Measurements from ENCODE around the gene CCL19.

CCL19 gene

DNA sequence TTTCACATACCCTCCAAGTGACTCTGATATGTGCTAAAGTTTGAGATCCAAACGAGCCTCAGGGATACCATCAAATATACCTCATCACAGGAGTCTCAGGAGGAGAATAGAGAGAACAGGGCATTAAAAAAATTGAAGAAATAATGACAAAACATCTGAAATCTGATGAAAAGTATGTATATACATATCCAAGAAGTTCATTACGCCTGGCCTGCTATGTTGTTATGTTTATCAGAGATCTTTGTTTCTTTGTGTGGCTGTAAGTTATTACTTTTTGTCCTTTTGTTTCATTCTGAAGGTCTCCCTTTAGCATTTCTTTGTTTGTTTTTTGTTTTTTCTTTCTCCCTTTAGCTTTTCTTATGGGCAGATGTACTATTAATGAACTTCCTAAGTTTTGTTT is 2.5 kb upstream of the CCL19 start:
- DNase-seq: no peak

DNA sequence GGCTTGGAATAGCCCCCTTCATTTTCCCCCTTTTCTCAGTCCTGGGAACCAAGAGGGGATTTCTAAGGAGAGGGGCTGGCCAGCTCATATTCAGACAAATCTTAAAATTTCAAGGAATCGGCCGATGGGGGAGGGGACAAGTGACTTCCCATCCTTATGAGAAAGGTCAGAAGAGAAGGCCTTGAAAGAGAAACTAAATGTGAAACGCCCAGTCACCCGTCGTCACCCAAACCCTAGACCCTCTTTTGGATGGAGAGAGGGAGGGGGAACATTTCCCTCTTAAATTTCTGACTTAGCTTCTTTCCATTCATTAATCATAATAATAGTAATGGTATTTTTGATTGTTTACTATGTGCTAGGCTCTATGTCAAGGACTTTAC is 850 bp upstream of the CCL19 start:
- DNase-seq: no peak

DNA sequence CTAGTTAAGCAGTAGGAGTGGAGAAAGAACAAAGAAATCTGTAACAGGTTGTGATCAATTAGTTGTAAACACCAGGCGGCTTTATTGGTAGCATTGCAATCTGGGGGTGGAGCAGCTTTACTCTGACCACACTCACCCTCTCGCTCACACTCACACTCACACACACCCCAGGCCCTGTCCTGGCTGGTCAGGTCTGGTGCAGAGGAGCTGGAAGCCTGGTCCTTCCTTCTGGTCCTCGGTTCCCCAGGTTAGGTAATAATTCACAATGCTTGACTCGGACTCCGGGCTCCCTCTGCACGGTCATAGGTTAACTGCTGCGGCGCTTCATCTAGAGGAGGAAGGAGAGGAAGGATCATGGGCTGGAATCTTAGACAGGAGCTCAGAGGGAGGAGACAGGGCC is 1.6 kb downstream of the CCL19 start:
- no peak for DNase-seq

DNA sequence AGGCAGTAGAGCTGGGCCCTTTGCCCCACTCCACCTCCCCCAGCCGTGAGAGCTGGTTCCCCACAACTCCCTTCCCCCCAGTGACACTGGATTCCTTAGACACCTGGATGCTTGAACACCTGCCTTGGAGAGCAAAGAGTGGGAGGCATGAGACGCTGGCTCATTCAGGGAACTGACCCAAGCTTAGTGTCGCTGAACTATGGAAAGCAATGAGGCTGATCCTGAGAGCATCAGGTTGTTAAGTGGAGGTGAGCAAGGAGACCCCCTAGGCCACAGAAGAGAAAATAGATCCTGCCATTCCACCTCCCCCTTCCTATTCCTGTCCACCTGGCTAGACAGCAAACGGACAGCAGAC is 2.0 kb downstream of the CCL19 start:
- DNase-seq: no peak

DNA sequence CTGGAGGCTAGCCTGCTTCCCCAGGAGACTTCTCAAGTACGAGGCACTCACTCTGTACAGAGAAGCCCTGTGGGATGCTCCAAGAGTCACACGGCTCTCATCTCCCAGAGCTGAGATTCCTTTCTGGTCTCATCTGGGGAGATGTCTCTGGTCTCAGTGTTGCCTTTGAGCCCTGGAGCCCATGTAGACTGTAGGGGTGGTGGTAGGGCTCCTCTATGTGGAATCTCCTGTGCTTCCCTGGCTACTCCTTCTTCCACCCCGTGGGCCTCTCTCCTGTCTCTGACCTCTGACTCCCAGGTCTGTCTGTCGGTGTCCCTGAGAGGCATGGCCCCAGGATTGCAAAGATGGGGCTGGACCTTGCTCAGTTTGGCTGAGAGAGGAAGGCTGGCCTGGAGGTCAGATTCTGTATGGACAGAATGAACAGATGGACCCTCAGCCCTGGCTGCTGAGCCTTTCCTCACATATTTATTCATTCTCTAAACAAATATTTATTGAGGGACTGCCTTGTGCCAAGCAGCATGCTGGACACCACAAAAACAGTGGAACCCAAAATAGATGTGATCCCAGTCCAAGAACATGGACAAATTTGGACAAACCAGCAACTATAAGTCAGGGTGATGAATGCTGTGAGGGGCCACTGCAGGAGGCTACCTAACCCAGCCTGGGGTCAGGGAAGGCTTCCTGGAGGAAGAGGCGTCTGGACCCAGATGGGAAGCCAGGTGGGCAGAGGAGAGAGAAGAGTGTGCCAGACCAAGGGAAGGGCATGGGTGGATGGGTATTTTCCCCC is 2.6 kb downstream of the CCL19 start:
- DNase-seq: no peak

DNA sequence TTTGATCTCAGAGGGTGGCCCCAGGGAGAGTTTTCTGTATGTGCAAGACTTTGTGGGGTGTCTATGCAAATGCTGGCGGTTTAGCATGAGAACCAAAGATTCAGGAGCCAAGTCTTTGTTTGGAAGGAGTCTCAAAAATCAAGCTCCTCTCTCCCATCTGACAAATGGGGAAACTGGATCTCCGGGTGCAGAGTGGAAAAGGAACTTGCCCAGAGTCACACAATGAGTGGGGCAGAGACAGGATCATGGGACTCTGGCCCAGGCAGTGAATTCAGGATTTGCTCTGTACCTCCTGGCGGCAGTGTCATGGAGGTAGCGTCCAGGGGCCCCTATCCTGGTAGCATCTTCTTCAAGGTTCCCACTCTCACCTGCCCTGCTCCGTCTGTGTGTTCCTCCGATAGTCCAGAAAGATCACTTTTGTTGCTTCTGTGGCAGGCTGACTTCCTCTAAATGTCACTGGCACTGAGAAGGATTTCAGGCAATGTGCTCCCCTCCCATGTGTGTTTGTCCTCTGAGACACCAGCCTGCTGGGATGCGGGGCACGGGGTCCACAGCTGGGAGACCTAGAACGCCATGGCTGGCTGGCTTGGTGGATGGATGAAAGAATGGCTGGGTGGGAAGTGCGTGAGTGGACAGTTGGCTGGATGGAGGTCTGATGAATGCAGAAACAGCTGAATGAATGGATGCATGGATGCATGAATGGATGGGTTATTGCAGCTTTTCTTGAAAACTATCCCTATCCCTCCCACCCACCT is 3.6 kb downstream of the CCL19 start:
- DNase-seq: no peak

DNA sequence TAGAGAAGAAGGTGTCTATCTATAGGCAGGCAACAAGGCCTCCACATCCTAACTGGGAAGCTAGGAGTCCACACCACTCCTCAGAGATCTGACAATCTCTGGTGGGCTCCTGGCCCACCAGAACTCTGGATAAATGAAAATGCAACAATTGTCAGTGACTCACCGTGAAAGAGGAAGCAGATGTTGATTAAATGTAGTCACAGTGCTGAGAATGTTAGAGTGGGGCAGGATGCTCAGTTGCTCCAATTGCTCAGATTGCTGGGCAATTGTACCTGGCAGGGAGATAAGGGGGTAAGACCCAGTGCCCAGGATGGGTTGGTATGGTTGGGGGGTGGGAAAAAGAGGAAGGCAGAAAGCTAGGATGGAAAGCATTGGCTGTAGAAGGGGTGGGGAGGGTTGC is 4.3 kb downstream of the CCL19 start:
- no peak for DNase-seq

DNA sequence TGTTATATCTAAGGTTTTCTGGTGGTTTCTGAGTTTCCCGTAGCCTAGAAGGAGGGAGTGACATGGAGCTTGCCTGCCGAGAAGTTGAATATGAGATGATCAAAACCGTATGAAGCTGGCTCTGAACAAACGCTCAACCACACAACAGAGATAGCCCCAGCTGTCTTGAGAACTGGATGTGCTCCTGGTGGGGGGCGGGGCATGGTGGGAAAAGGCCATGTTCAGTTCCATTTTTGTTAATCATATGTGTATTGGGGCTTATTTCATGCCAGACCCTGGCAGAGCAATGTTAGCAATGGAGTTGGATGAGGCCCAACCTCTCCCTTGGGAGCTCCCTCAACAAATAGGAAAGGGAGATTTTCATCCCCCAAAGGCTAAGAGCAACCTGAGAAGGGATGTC is 4.8 kb downstream of the CCL19 start:
- DNase-seq: no peak

DNA sequence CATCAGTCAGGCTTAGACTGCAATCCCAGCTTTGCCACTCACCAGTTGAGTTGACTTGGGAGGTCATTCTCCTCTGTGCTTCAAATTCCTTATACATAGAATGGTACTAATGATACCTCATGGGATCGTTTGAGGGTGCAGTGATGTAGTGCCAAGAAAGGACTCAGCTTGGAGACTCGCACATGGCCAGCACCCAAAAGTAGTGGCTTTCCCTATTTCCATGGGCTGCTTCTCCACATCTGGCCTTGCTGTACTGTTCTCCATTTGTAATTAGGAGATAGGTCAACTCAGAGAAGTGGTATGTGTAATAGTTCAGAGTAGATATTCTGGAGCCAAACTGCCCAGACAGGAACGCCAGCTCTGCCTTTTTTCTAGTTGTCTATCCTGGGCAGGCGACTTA is 5.5 kb downstream of the CCL19 start:
- DNase-seq: no peak

DNA sequence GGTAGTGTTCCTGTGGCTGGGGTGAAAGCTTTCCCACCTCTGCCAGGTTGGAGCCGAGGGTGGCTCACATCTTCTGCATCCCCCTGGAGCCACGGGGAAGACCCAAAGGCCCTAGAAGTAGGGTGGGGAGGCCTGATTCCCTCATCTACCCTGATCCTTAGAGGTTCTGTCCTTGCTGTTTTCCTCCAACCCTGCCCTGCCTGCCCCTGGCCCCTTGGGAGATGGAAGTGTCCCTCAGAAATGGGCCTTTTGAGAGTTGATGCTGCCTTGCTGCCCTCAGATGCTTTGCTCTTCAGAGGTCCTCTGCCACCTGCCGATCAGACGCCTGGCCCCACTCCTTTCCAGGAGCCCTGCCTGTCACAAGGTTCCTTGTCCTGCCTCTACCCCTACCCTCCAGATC is 6.3 kb downstream of the CCL19 start:
- no peak for DNase-seq

DNA sequence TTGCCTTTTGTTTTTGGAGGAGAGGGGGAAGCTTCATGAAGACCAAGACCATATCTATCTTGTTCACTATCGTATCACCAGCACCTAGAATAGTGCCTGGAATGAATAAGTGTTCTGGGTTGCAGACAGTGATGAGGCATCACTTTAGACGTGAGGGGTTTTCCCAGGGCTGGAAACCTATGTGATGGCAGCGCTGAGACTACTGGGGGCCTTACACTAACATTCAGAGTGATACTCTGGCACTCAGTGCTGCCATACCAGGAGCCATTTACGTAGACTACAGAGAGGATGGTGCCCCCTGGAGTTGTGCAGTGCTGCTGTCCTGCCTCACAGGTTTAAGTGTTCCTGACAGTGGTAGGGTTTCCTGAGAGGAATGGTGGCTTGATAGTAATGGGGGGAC is 6.9 kb downstream of the CCL19 start:
- DNase-seq: no peak

DNA sequence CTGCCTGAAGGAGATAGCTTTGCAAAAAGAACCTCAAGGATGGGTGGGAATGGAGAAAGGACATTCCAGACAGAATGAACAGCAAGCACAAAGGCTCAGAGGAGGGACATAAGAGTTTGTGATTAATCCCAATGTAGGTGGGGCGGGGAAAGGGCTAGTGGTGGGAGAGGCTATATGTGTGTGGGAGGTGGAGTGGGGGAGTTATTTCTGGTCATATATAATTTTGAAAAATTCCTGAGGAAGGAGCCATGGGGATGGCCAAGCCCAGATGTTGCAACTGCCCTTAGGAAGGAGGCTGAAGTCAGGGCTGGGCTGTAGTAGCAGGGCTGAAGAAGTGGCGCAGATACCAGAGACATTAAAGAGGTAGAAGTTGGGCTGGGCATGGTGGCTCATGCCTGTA is 15.2 kb downstream of the CCL19 start:
- no peak for DNase-seq

DNA sequence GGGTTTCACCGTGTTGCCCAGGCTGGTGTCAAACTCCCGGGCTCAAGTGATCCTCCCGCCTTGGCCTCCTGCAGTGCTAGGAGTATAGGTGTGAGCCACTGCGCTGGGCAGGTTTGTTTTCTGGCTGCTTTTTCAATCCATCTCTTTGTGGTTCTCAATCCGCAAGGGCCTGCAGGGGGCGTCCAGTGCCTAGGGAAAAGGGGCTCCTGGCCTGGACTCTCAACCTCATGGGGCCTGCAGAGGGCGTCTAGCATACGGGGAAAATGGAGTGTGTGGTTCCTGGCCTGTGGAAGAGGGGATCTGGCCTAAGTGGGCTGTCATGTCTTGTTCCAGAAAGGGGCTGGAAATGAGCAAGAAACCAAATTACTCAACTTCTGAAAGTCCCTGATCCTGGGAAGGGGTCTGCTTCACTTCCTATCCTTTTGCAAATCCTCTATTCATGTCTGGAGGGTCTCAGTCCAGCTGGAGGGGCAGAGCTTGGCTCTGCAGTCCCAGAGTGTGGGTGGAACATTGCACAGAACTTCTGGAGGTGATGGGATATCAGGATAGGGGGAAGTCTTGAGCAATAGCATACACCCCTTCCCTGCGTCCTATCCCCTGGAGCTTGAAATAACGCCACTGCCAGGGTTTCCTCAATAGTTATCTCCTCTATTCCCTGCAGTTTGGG is 15.9 kb downstream of the CCL19 start:
- DNase-seq: peak; percentile 18

DNA sequence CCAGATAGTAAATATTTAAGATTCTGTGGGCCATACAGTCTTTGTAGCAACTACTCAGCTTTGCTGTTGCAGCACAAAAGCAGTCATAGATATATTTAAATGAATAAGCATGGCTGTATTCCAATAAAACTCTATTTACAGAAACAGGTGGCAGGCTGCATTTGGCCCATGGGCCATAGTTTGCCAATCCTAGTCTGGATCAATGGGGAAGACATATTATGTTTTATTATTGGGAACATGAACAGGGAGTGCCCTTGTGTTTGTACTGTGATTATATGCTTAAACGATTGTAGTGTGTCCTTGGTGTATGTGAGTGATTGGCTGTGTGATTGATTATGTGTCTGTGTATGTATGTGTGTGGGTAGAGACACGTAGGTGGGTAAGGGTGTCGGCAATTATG is 16.6 kb downstream of the CCL19 start:
- DNase-seq: no peak

DNA sequence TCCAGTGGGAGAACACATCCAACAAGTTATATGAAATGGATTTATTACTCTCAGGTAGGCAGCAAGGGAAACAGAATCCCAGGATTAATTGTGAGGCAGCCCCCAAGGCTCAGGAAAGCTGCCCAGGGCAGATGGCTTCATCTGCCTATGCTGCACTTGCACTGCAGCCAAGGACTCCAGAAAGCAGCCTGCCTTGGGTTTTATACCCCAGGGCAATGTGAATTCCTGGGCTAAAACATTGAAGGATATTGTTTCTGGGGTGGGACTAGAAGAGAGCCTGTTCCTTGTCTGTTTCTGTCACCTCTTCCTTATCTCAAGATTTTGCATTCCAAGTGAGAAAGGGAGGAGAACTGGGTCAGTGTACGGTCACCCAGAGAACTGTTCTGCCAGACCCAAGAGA is 19.8 kb downstream of the CCL19 start:
- no peak for DNase-seq

DNA sequence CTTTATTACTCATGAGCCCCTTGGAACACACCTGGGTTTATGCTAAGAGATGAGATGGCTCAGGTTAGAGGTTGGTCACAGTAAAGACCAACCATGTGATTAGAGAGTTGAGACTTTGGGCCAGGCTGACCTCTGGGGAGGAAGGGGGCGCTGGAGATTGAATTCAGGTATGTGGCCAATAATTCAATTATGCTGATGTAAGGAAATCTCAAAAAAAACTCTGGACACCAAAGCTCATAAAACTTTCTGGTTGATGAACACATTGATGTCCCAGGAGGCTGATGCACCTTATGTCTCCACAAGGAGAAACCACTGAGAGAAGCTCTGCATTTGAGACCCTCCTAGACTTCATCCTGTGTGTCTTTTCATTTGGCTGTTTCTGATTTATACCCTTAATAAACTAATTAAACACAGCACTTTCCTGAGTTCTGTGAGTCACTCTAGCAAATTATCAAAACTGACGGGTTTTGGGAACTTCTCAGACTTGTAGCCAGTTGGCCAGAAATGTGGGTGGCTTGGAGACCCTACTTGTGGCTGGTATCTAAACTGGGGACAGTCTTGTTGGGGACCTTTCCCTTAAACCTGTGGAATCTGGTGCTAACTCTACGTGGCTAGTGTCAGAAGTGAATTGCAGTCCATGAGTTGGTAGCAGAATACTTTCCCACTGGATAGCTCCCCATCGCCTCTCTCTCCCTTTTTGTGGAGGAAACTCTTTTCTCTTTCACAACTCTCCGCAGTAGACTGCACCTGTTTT is 21.1 kb downstream of the CCL19 start:
- DNase-seq: no peak

DNA sequence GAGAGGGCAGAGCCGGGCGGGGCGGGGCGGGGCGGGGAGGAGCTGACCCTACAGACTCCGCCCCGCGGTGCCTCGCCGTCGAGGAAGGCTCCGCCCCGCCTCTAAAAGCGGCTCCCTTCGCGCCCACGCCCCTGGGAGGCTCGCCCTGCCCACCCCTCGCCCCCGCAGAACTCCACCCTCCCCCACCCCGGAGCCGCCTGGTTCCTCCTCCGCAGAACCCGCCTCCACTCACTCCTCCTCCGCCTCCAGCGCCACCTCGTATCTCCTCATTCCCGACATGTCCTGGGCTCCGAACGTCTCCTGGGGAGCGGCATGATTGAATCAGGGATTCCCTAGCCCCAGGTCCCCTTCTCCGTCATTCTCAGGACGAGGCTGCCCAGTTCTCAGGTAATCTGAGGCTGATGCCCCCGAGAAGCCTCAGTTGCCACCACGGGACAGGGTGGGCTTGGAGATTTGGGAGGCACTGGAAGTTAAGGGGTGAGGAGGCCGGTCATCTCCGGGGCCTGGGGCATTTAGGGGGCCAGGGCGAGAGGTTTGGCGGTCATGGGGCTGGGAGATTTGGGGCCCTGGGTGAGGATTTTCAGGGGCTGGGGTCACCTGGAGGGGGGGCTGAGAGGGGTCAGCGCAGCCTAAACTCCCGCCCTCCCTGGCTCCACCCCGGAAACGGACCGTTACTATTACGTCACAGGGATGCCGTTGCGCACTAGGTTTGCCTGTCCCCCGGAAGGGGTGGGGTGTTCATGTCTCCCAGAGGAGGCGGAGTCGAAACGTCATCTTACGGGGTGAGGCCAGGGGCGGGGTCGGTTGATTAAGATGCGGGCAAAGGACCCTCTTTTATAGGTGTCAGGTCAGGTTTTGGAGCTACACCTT is 25.5 kb downstream of the CCL19 start:
- peak; percentile 20 for DNase-seq

DNA sequence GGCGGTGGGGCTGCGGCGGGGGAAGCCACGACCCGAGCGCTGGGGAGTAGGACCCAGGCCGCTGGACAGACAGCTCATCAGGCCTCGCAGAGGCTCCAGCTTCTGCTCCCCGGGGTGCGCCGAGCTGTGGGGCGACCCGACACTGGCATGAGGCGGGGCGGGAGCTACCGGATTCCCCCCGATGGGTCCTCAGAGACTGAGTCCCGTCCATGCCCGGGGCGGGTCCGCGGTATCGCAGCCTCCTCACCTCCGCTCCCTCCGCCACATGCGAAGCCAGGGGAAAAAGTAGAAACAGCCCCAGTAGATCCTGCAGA is 26.1 kb downstream of the CCL19 start:
- no peak for DNase-seq

DNA sequence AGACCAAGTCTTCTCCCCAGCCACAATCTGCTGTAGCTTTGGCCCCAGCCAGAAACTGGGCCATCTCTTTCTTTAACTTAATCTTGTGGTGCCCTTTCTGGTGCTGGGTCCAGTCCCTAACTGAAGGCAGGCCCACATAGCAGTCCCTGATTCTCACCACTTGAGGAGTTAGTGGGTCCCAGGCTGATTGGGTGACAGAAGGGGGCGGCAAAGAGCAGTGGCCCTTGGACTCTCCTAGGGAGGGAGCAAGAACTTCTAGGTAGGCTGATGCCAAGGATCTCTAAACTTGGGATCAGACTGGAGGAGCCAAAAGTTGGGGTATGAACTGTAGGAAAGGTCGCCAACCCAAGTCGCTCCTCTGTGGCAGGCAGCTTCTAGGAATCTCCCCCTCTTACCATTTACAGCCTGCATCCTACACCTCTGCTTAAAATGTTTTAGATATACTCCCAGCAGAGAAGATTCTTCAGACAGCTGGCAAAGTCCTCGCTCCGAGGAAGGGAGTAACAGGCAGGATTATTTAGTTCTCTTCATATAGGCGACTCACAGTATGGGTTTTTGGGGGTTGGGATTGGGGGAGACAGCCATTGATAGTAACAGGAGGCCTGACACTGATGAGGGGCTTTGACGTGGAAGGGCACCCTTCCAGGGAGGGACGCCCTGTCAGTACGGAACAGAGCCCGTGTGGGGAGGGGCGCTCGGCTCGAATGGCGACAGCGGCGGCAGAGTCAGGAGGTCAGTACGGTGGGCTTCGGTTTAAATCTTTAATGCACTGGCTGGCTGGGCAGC is 26.6 kb downstream of the CCL19 start:
- no peak for DNase-seq

DNA sequence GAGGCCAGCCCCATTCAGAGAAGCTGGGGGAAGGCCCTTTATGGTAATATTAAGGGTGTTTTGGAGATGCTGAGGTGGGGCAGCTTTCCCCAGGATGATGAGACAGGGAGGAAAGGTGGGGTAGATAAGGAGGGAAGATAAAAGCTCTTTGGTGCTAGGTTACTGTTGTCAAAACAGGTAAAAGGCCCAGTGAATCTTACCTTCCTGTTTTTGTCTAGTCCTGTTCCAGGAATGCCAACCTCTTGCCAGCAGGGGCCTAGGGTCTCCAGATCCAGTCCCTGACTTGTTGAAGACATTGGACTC is 27.8 kb downstream of the CCL19 start:
- no peak for DNase-seq

DNA sequence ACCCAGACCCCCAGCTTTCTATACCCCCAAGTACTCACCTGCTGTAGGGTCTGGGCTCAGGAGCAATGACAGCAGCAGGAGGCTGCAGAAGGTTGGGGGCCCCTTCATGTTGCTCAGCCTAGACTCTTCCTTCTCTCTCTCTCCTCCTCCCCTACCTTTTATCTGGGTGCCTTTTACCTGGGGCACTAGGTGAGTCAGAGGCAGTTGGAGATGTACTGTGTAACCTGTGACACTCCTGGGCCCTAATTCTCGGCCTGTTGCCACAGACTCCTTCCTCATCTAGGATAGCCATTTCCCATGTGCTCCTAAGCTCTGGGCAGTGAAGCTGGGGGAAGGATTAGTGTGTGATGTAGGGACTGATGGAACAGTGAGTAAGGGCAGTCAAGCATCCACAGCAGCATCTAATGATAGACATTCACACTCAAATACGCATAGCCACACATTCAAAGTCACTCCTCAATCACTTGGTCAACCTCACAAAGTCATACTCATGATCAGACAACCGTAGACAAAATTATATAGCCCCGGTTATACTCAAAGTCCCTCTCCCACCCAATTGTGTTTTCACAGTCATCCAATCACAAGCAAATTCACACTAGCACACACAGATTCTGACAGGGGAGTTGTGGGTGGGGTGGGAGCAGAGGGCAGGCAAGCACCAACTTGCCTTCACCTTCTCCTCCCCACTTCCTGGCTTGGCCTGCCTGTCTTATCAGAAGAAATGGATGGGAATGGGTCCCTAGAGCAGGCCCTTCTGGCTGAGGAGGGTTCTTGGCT is 28.4 kb downstream of the CCL19 start, which contains the start of gene CCL27:
Gene CCL27 (minus strand): TSS at position 132 of the 777 bp plus-strand sequence. CDS start 24 bp downstream, at position 108.
- DNase-seq: no peak

Measured in NCI-H187 treated with DMSO at 0.1 percent for 48 hours (cell line).